Measurements from ENCODE around the gene ADNP. TPM values are rescaled to one million over a fixed set of nuclear protein-coding genes. Genes with fewer than 3 reads are reported as not detected.

ADNP gene
- polyA plus RNA-seq, 3 donors: 1.4 to 16.6 (median 3.3) TPM

DNA sequence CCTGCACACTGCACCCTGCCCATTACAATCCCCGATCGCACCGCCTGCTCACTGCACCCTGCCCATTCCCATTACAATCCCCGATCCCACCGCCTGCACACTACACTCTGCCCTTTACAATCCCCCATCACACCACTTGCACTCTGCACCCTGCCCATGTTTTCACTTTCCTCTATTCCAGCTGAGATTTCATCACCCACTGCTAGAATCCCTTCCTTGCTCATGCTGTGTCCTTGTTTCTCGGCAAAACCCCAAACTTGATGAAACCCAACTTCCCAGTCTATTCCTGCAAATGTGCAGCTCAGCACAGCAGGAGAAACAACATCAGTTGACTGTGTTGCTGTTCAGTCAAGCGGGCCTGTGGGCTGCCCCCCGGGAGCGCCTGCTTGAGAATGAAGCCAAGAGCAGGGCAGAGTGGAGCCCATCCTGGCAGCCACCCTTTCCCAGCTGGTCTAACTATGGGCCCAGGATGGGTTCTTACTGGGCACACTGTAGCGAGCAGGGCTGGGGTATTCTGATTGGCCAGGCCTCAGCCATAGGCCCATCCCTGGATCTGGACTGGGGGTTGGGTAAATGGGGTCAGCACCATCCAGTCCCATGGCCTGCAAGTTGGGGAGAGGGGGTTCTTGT lies 44.6 kb upstream of the ADNP start:
- H3K4me3 ChIP-seq (replicated peaks in 1 of 3; ENCODE audit: low read depth in 2 of 3, low read length in 3 of 3): no peak overlapping the region
- H3K36me3 ChIP-seq (replicated peaks in 1 of 2; ENCODE audit: control insufficient read depth in 1 of 2, insufficient read depth in 2 of 2, low read length in 2 of 2): no peaks in the 10 kb centered on the region
- peaks cover 16 to 27% (median 20%) of the 10 kb centered on the region in 3 donors for H3K27me3 Mint-ChIP-seq (ENCODE audit: low read depth in 3 of 3)
- H3K27ac Mint-ChIP-seq: no peak overlapping the region
- TF ChIP-seq, protein P1, sequence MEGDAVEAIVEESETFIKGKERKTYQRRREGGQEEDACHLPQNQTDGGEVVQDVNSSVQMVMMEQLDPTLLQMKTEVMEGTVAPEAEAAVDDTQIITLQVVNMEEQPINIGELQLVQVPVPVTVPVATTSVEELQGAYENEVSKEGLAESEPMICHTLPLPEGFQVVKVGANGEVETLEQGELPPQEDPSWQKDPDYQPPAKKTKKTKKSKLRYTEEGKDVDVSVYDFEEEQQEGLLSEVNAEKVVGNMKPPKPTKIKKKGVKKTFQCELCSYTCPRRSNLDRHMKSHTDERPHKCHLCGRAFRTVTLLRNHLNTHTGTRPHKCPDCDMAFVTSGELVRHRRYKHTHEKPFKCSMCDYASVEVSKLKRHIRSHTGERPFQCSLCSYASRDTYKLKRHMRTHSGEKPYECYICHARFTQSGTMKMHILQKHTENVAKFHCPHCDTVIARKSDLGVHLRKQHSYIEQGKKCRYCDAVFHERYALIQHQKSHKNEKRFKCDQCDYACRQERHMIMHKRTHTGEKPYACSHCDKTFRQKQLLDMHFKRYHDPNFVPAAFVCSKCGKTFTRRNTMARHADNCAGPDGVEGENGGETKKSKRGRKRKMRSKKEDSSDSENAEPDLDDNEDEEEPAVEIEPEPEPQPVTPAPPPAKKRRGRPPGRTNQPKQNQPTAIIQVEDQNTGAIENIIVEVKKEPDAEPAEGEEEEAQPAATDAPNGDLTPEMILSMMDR (IDR thresholded peaks at IDR 0.05): no peak
- no peak overlapping the region for H3K4me2 ChIP-seq (replicated peaks; ENCODE audit: extremely low read depth, low read length, poor library complexity, severe bottlenecking)
- peaks cover 0 to 3% (median 0%) of the 10 kb centered on the region in 7 donors for H3K9me3 Mint-ChIP-seq
- peaks cover 16% of the 10 kb centered on the region for H3K4me1 Mint-ChIP-seq
- intact Hi-C loops (cut with micrococcal nuclease): no loop called here
- DNase-seq: no peak
- no peaks in the 10 kb centered on the region for H3K36me3 Mint-ChIP-seq
- no peaks in the 10 kb centered on the region for H4K20me1 ChIP-seq (ENCODE audit: insufficient read depth, low read length)
- no peak overlapping the region for H3K9ac ChIP-seq (ENCODE audit: insufficient read depth, low read length, poor library complexity, severe bottlenecking)
- no peaks in the 10 kb centered on the region for H3K79me2 ChIP-seq (ENCODE audit: insufficient read depth, low read length)
- no peak overlapping the region for H3K4me3 Mint-ChIP-seq
- no peaks in the 10 kb centered on the region for H3K27me3 ChIP-seq (ENCODE audit: control insufficient read depth in 2 of 2, insufficient read depth in 2 of 2, low read length in 2 of 2)
- no peaks in the 10 kb centered on the region for H3K9me3 ChIP-seq (replicated peaks in 1 of 2; ENCODE audit: control insufficient read depth in 1 of 2, insufficient read depth in 1 of 2, low read length in 2 of 2)
- 91% methylated on average over 10 of the region's 10 CpGs for WGBS (ENCODE audit: insufficient coverage)
- H2AFZ ChIP-seq (ENCODE audit: insufficient read depth, low read depth, low read length, poor library complexity, severe bottlenecking): no peak overlapping the region
- H3K27ac ChIP-seq (ENCODE audit: low read depth in 1 of 2, low read length in 2 of 2): no peak overlapping the region
- no peaks in the 10 kb centered on the region for H3K4me1 ChIP-seq (ENCODE audit: control insufficient read depth in 1 of 2, insufficient read depth in 2 of 2, low read length in 2 of 2)

DNA sequence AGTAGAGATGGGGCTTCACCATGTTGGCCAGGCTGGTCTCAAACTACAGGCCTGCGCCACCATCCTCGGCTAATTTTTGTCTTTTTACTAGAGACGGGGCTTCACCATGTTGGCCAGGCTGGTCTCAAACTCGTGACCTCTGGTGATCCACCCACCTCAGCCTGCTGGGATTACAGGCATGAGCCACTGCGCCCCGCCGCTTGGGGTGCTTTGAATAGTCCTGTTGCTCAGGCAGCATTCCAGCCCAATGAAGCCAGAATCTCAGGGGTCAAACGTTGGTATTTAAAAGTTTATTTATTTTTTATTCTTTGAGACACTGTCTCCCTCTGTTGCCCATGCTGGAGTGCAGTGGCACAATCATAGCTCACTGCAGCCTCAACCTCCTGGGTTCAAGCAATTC lies 38.7 kb upstream of the ADNP start:
- Histone ChIP-seq H4K20me1 (ENCODE audit: insufficient read depth, low read length) (no peaks in the 10 kb centered on the region), H3K27ac (ENCODE audit: low read depth in 1 of 2, low read length in 2 of 2) (no peak overlapping the region), H3K4me2 (replicated peaks; ENCODE audit: extremely low read depth, low read length, poor library complexity, severe bottlenecking) (no peak overlapping the region), H3K4me1 (ENCODE audit: control insufficient read depth in 1 of 2, insufficient read depth in 2 of 2, low read length in 2 of 2) (no peaks in the 10 kb centered on the region), H3K9ac (ENCODE audit: insufficient read depth, low read length, poor library complexity, severe bottlenecking) (no peak overlapping the region), H3K36me3 (replicated peaks in 1 of 2; ENCODE audit: control insufficient read depth in 1 of 2, insufficient read depth in 2 of 2, low read length in 2 of 2) (no peaks in the 10 kb centered on the region), H2AFZ (ENCODE audit: insufficient read depth, low read depth, low read length, poor library complexity, severe bottlenecking) (no peak overlapping the region), H3K27me3 (ENCODE audit: control insufficient read depth in 2 of 2, insufficient read depth in 2 of 2, low read length in 2 of 2) (peaks cover 0 to 5% of the 10 kb centered on the region in 2 donors), H3K79me2 (ENCODE audit: insufficient read depth, low read length) (no peaks in the 10 kb centered on the region), H3K4me3 (replicated peaks in 1 of 3; ENCODE audit: low read depth in 2 of 3, low read length in 3 of 3) (no peak overlapping the region), H3K9me3 (replicated peaks in 1 of 2; ENCODE audit: control insufficient read depth in 1 of 2, insufficient read depth in 1 of 2, low read length in 2 of 2) (no peaks in the 10 kb centered on the region)
- TF ChIP-seq, protein P1 (IDR thresholded peaks at IDR 0.05): no peak
- intact Hi-C loops (cut with micrococcal nuclease): no loop called here
- peaks cover 0 to 3% (median 0%) of the 10 kb centered on the region in 7 donors for H3K9me3 Mint-ChIP-seq
- WGBS (ENCODE audit: insufficient coverage): 93% methylated on average over 7 of the region's 8 CpGs
- H3K36me3 Mint-ChIP-seq: no peaks in the 10 kb centered on the region
- DNase-seq: no peak
- no peak overlapping the region for H3K27ac Mint-ChIP-seq
- peaks cover 14 to 25% (median 21%) of the 10 kb centered on the region in 3 donors for H3K27me3 Mint-ChIP-seq (ENCODE audit: low read depth in 3 of 3)
- no peak overlapping the region for H3K4me3 Mint-ChIP-seq
- no peaks in the 10 kb centered on the region for H3K4me1 Mint-ChIP-seq
